SK-N-SH (cell line): ENCODE data around the gene PHKA2.

Source experiments
- CTCF ChIP-seq: fragments of 200-600 bp; sonication (generic); IDR thresholded peaks from 2 replicates; pipeline ENCODE4 v1.6.1; 2017; ENCODE audit warnings: antibody characterized with exemption, mild to moderate bottlenecking, moderate library complexity
- POLR2AphosphoS5 ChIP-seq: IDR thresholded peaks from 2 replicates; pipeline ENCODE4 v1.6.1; 2012; ENCODE audit warnings: low read depth, low read length

DNA sequence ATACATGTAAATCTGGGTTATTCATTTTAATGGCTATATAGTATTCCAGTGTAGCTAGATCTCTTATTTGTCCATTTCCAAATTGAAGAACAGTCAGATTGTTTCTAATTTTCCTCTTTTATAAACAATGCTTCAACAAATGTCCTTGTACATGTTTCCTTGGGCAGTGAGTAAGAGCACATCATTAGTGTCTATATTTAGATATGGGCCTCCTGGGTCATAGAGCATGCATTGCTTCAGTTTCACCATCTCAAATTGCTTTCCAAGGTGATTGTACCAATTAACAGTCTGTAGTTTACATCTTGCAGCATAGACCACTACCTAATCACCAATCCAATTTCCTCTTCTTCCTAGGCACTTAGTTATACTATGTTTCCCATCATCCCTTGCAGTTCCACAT lies 13.4 kb downstream of the PHKA2 start:
- TF ChIP-seq POLR2AphosphoS5 (no peak), CTCF (no peak)
